Suprapubic skin (tissue), 4 donors: ENCODE measurements around the gene THOC1.
"Not testable (repeated sequence)": the region's sequence is repeated elsewhere in the genome, so short reads cannot be mapped to it uniquely, and the experiment has no call there.

Experiments
- EP300 ChIP-seq: sonication (generic); formaldehyde crosslinking; IDR thresholded peaks from one replicate; pipeline ENCODE4 v1.6.1; 2017; ENCODE audit warnings: antibody characterized with exemption
- POLR2A ChIP-seq, 2 donors: fragments of 450-650 bp; IDR thresholded peaks; one replicate each; pipeline ENCODE4 v1.6.1; 2017; ENCODE audit warnings: antibody characterized with exemption in 2 of 2, mild to moderate bottlenecking in 2 of 2, moderate library complexity in 2 of 2
- POLR2AphosphoS5 ChIP-seq, 3 donors: sonication (generic); formaldehyde crosslinking; IDR thresholded peaks; one replicate each; pipeline ENCODE4 v1.6.1; 2017; ENCODE audit warnings: antibody characterized with exemption in 3 of 3
- TF ChIP-seq, protein P1 (sequence below), 2 donors: fragments of 200-600 bp in 1 of 2; fragments of 450-650 bp in 1 of 2; sonication (generic) in 1 of 2; IDR thresholded peaks; one replicate each; pipeline ENCODE4 v1.5.1; 2016 to 2019; ENCODE audit warnings: antibody characterized with exemption in 2 of 2, mild to moderate bottlenecking in 1 of 2, moderate library complexity in 1 of 2

DNA sequence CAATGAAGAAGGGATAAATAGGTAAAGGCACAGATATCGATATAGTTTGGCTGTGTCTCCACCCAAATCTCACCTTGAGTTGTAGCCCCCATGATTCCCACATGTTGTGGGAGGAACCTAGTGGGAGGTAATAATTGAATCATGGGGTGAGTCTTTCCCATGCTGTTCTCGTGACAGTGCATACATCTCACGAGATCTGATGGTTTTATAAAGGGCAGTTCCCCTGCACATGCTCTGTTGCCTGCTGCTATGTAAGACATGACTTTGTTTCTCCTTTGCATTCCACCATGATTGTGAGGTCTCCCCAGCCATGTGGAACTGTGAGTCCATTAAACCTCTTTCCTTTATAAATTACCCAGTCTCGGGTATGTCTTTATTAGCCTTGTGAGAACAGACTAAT, 40.2 kb upstream of the THOC1 start:
- TF ChIP-seq, protein P1, sequence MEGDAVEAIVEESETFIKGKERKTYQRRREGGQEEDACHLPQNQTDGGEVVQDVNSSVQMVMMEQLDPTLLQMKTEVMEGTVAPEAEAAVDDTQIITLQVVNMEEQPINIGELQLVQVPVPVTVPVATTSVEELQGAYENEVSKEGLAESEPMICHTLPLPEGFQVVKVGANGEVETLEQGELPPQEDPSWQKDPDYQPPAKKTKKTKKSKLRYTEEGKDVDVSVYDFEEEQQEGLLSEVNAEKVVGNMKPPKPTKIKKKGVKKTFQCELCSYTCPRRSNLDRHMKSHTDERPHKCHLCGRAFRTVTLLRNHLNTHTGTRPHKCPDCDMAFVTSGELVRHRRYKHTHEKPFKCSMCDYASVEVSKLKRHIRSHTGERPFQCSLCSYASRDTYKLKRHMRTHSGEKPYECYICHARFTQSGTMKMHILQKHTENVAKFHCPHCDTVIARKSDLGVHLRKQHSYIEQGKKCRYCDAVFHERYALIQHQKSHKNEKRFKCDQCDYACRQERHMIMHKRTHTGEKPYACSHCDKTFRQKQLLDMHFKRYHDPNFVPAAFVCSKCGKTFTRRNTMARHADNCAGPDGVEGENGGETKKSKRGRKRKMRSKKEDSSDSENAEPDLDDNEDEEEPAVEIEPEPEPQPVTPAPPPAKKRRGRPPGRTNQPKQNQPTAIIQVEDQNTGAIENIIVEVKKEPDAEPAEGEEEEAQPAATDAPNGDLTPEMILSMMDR (IDR thresholded peaks at IDR 0.05) = not testable (repeated sequence)
- TF ChIP-seq POLR2AphosphoS5 (IDR thresholded peaks at IDR 0.05); POLR2A (IDR thresholded peaks at IDR 0.05); EP300: not testable (repeated sequence)
